Measurements from ENCODE around the gene AGO1.
"Not testable (repeated sequence)": the region's sequence is repeated elsewhere in the genome, so short reads cannot be mapped to it uniquely, and the experiment has no call there.

Gene AGO1

GRCh38 chr1:35854989-35855700 lies 27.9 kb upstream of the AGO1 start:
- in situ Hi-C loops (cut with HindIII; ENCODE audit: low pct_unique_long_range_greater_than_20kb, low sequenced_read_pairs): no loop called here
- no peak for TF ChIP-seq JUND (IDR thresholded peaks at IDR 0.05; ENCODE audit: low read depth)

GRCh38 chr1:35856964-35857363 lies 26.0 kb upstream of the AGO1 start:
- DNase-seq (ENCODE audit: low read depth in 1 of 2, low spot score in 1 of 2): no peak
- no peak for TF ChIP-seq JUND (IDR thresholded peaks at IDR 0.05; ENCODE audit: low read depth)
- in situ Hi-C loops (cut with HindIII; ENCODE audit: low pct_unique_long_range_greater_than_20kb, low sequenced_read_pairs): no loop called here

More at GRCh38 chr1:35854989-35855700, 27.9 kb upstream of the AGO1 start:
- peak in 1 of 2 experiments; percentile 41 for DNase-seq (ENCODE audit: low read depth in 1 of 2, low spot score in 1 of 2)

- peak in 1 of 2 experiments; percentile 59 for DNase-seq (ENCODE audit: low read depth in 1 of 2, low spot score in 1 of 2)
- in situ Hi-C loops (cut with HindIII; ENCODE audit: low pct_unique_long_range_greater_than_20kb, low sequenced_read_pairs): no loop called here
- TF ChIP-seq JUND (IDR thresholded peaks at IDR 0.05; ENCODE audit: low read depth): no peak
Observed at GRCh38 chr1:35857830-35858229, 25.2 kb upstream of the AGO1 start.

GRCh38 chr1:35860696-35861095 lies 22.3 kb upstream of the AGO1 start:
- no peak for TF ChIP-seq JUND (IDR thresholded peaks at IDR 0.05; ENCODE audit: low read depth)
- no peak for DNase-seq (ENCODE audit: low read depth in 1 of 2, low spot score in 1 of 2)
- in situ Hi-C loops (cut with HindIII; ENCODE audit: low pct_unique_long_range_greater_than_20kb, low sequenced_read_pairs): no loop called here

- in situ Hi-C loops (cut with HindIII; ENCODE audit: low pct_unique_long_range_greater_than_20kb, low sequenced_read_pairs): no loop called here
- no peak for TF ChIP-seq JUND (IDR thresholded peaks at IDR 0.05; ENCODE audit: low read depth)
- DNase-seq (ENCODE audit: low read depth in 1 of 2, low spot score in 1 of 2): no peak
Observed at GRCh38 chr1:35863136-35863535, 19.9 kb upstream of the AGO1 start.

GRCh38 chr1:35863881-35864625 lies 19.0 kb upstream of the AGO1 start:
- no peak for TF ChIP-seq JUND (IDR thresholded peaks at IDR 0.05; ENCODE audit: low read depth)
- in situ Hi-C loops (cut with HindIII; ENCODE audit: low pct_unique_long_range_greater_than_20kb, low sequenced_read_pairs): no loop called here
- DNase-seq (ENCODE audit: low read depth in 1 of 2, low spot score in 1 of 2): no peak

GRCh38 chr1:35864813-35865212 lies 18.2 kb upstream of the AGO1 start:
- TF ChIP-seq JUND (IDR thresholded peaks at IDR 0.05; ENCODE audit: low read depth): no peak
- DNase-seq (ENCODE audit: low read depth in 1 of 2, low spot score in 1 of 2): peak in 1 of 2 experiments; percentile 13
- in situ Hi-C loops (cut with HindIII; ENCODE audit: low pct_unique_long_range_greater_than_20kb, low sequenced_read_pairs): no loop called here

GRCh38 chr1:35866991-35867390 lies 16.0 kb upstream of the AGO1 start:
- in situ Hi-C loops (cut with HindIII; ENCODE audit: low pct_unique_long_range_greater_than_20kb, low sequenced_read_pairs): no loop called here
- no peak for DNase-seq (ENCODE audit: low read depth in 1 of 2, low spot score in 1 of 2)
- no peak for TF ChIP-seq JUND (IDR thresholded peaks at IDR 0.05; ENCODE audit: low read depth)

- in situ Hi-C loops (cut with HindIII; ENCODE audit: low pct_unique_long_range_greater_than_20kb, low sequenced_read_pairs); DNase-seq (ENCODE audit: low read depth in 1 of 2, low spot score in 1 of 2): not testable (repeated sequence)
Observed at GRCh38 chr1:35869245-35869950, 13.6 kb upstream of the AGO1 start.

- in situ Hi-C loops (cut with HindIII; ENCODE audit: low pct_unique_long_range_greater_than_20kb, low sequenced_read_pairs): no loop called here
- TF ChIP-seq JUND (IDR thresholded peaks at IDR 0.05; ENCODE audit: low read depth): no peak
- DNase-seq (ENCODE audit: low read depth in 1 of 2, low spot score in 1 of 2): no peak
Observed at GRCh38 chr1:35870651-35871309, 12.2 kb upstream of the AGO1 start.

GRCh38 chr1:35873243-35873750 lies 9.7 kb upstream of the AGO1 start:
- DNase-seq (ENCODE audit: low read depth in 1 of 2, low spot score in 1 of 2): no peak
- no peak for TF ChIP-seq JUND (IDR thresholded peaks at IDR 0.05; ENCODE audit: low read depth)
- in situ Hi-C loops (cut with HindIII; ENCODE audit: low pct_unique_long_range_greater_than_20kb, low sequenced_read_pairs): no loop called here

GRCh38 chr1:35874115-35874514 lies 8.9 kb upstream of the AGO1 start:
- in situ Hi-C loops (cut with HindIII; ENCODE audit: low pct_unique_long_range_greater_than_20kb, low sequenced_read_pairs); DNase-seq (ENCODE audit: low read depth in 1 of 2, low spot score in 1 of 2): not testable (repeated sequence)
